Esophagus squamous epithelium (tissue), 4 donors: ENCODE measurements around the gene VAV2.

Source experiments
- POLR2A ChIP-seq, 4 donors: fragments of 450-650 bp; IDR thresholded peaks; one replicate each; pipeline ENCODE4 v1.6.1; 2017; ENCODE audit warnings: antibody characterized with exemption in 4 of 4, mild to moderate bottlenecking in 4 of 4, moderate library complexity in 3 of 4
- TF ChIP-seq, protein P1 (sequence below), 6 experiments: fragments of 450-650 bp in 4 of 6; fragments of 200-600 bp in 2 of 6; sonication (generic) in 2 of 6; IDR thresholded peaks; one replicate each; pipeline ENCODE4 v1.5.1; 2016 to 2019; ENCODE audit warnings: antibody characterized with exemption in 6 of 6, mild to moderate bottlenecking in 4 of 6, moderate library complexity in 4 of 6

- TF ChIP-seq, protein P1, sequence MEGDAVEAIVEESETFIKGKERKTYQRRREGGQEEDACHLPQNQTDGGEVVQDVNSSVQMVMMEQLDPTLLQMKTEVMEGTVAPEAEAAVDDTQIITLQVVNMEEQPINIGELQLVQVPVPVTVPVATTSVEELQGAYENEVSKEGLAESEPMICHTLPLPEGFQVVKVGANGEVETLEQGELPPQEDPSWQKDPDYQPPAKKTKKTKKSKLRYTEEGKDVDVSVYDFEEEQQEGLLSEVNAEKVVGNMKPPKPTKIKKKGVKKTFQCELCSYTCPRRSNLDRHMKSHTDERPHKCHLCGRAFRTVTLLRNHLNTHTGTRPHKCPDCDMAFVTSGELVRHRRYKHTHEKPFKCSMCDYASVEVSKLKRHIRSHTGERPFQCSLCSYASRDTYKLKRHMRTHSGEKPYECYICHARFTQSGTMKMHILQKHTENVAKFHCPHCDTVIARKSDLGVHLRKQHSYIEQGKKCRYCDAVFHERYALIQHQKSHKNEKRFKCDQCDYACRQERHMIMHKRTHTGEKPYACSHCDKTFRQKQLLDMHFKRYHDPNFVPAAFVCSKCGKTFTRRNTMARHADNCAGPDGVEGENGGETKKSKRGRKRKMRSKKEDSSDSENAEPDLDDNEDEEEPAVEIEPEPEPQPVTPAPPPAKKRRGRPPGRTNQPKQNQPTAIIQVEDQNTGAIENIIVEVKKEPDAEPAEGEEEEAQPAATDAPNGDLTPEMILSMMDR (IDR thresholded peaks at IDR 0.05), result no peak
- no peak for TF ChIP-seq POLR2A (IDR thresholded peaks at IDR 0.05)
Measured at GRCh38 chr9:133730994-133731715, 261.0 kb downstream of the VAV2 start.
